Measurements from ENCODE around the gene ZNF593. TPM values are rescaled to one million over a fixed set of nuclear protein-coding genes. Genes with fewer than 3 reads are reported as not detected.

Gene ZNF593
- polyA plus RNA-seq, 1 donor (not counting 4 experiments of a cell fraction or from before 2014, with no cell fraction given) = 26.0 TPM

DNA sequence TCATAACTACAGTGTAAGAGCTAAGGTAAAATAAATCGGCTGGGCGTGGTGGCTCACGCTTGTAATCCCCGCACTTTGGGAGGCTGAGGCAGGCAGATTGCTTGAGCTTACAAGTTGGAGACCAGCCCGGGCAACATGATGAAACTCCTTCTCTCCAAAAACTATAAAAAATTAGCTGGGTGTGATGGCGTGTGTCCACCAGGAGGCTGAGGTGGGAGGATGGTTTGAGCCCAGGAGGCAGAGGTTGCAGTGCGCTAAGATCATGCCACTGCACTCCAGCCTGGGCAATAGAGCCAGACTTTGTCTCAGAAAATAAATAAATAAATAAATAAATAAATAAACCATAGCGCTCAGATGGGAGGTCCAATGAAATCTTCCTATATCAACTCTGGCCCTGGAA, 27.5 kb upstream of the ZNF593 start:
- dilution Hi-C loops (cut with MboI; ENCODE audit: extremely low pct_ligation_motif_present, low sequenced_read_pairs) = no loop called here

GRCh38 chr1:26145041-26145959, 24.4 kb upstream of the ZNF593 start:
- no peak overlapping the region for H3K4me2 ChIP-seq (ENCODE audit: control insufficient read depth, extremely low read depth, insufficient read depth, low read depth, low read length)
- H2AFZ ChIP-seq (ENCODE audit: control insufficient read depth, low read length) = no peak overlapping the region

More for the DNA sequence above, 27.5 kb upstream of the ZNF593 start:
- FAIRE-seq (no peak), DNase-seq (ENCODE audit: low read depth, low spot score) (no peak)
- no peaks in the 10 kb centered on the region for H3K9me3 ChIP-seq (ENCODE audit: control insufficient read depth, low read depth, low read length)
- H3K9me1 ChIP-seq (ENCODE audit: control insufficient read depth, extremely low read depth, insufficient read depth, low read length) = no peaks in the 10 kb centered on the region
- no peaks in the 10 kb centered on the region for H3K36me3 ChIP-seq (ENCODE audit: control insufficient read depth in 2 of 2, extremely low read depth in 1 of 2, insufficient read depth in 2 of 2, low read length in 2 of 2)
- H3K27ac ChIP-seq (ENCODE audit: control insufficient read depth, insufficient read depth, low read length) = no peak overlapping the region
- H3K27me3 ChIP-seq (ENCODE audit: control insufficient read depth, extremely low read depth, insufficient read depth, low read length) = no peaks in the 10 kb centered on the region
- peak overlapping the region; percentile 15 for H2AFZ ChIP-seq (ENCODE audit: control insufficient read depth, low read length)
- H3K4me3 ChIP-seq (ENCODE audit: control insufficient read depth in 2 of 3, extremely low read depth in 1 of 3, insufficient read depth in 2 of 3, low read depth in 1 of 3, low read length in 3 of 3) = no peak overlapping the region
- H3K4me2 ChIP-seq (ENCODE audit: control insufficient read depth, extremely low read depth, insufficient read depth, low read depth, low read length) = no peak overlapping the region
- no peak for TF ChIP-seq EZH2 (IDR thresholded peaks at IDR 0.05; ENCODE audit: low read length)
- TF ChIP-seq, protein P1, sequence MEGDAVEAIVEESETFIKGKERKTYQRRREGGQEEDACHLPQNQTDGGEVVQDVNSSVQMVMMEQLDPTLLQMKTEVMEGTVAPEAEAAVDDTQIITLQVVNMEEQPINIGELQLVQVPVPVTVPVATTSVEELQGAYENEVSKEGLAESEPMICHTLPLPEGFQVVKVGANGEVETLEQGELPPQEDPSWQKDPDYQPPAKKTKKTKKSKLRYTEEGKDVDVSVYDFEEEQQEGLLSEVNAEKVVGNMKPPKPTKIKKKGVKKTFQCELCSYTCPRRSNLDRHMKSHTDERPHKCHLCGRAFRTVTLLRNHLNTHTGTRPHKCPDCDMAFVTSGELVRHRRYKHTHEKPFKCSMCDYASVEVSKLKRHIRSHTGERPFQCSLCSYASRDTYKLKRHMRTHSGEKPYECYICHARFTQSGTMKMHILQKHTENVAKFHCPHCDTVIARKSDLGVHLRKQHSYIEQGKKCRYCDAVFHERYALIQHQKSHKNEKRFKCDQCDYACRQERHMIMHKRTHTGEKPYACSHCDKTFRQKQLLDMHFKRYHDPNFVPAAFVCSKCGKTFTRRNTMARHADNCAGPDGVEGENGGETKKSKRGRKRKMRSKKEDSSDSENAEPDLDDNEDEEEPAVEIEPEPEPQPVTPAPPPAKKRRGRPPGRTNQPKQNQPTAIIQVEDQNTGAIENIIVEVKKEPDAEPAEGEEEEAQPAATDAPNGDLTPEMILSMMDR (optimal IDR thresholded peaks at IDR 0.05 in 1 of 3, IDR thresholded peaks at IDR 0.05 in 1 of 3, conservative IDR thresholded peaks at IDR 0.05 in 1 of 3; ENCODE audit: extremely low read depth in 1 of 3, insufficient read depth in 2 of 3, low read length in 3 of 3) = no peak
- no peaks in the 10 kb centered on the region for H4K20me1 ChIP-seq (ENCODE audit: control insufficient read depth, extremely low read depth, insufficient read depth, low read length)
- H3K9ac ChIP-seq (ENCODE audit: control insufficient read depth, extremely low read depth, insufficient read depth, low read length) = no peak overlapping the region
- no peaks in the 10 kb centered on the region for H3K79me2 ChIP-seq (ENCODE audit: control insufficient read depth, insufficient read depth, low read length)
- H3K4me1 ChIP-seq (ENCODE audit: control insufficient read depth, extremely low read depth, insufficient read depth, low read length) = no peaks in the 10 kb centered on the region

More at GRCh38 chr1:26145041-26145959, 24.4 kb upstream of the ZNF593 start:
- Histone ChIP-seq H3K36me3 (ENCODE audit: control insufficient read depth in 2 of 2, extremely low read depth in 1 of 2, insufficient read depth in 2 of 2, low read length in 2 of 2) (no peaks in the 10 kb centered on the region), H3K9me1 (ENCODE audit: control insufficient read depth, extremely low read depth, insufficient read depth, low read length) (no peaks in the 10 kb centered on the region), H3K27ac (ENCODE audit: control insufficient read depth, insufficient read depth, low read length) (no peak overlapping the region), H4K20me1 (ENCODE audit: control insufficient read depth, extremely low read depth, insufficient read depth, low read length) (no peaks in the 10 kb centered on the region), H3K4me3 (ENCODE audit: control insufficient read depth in 2 of 3, extremely low read depth in 1 of 3, insufficient read depth in 2 of 3, low read depth in 1 of 3, low read length in 3 of 3) (no peak overlapping the region), H3K9ac (ENCODE audit: control insufficient read depth, extremely low read depth, insufficient read depth, low read length) (no peak overlapping the region), H3K79me2 (ENCODE audit: control insufficient read depth, insufficient read depth, low read length) (no peaks in the 10 kb centered on the region), H3K4me1 (ENCODE audit: control insufficient read depth, extremely low read depth, insufficient read depth, low read length) (no peaks in the 10 kb centered on the region), H3K27me3 (ENCODE audit: control insufficient read depth, extremely low read depth, insufficient read depth, low read length) (no peaks in the 10 kb centered on the region), H3K9me3 (ENCODE audit: control insufficient read depth, low read depth, low read length) (no peaks in the 10 kb centered on the region)
- DNase-seq (ENCODE audit: low read depth, low spot score) = peak; percentile 65
- FAIRE-seq = peak; percentile 91
- TF ChIP-seq EZH2 (IDR thresholded peaks at IDR 0.05; ENCODE audit: low read length) = no peak
- TF ChIP-seq, protein P1 (optimal IDR thresholded peaks at IDR 0.05 in 1 of 3, IDR thresholded peaks at IDR 0.05 in 1 of 3, conservative IDR thresholded peaks at IDR 0.05 in 1 of 3; ENCODE audit: extremely low read depth in 1 of 3, insufficient read depth in 2 of 3, low read length in 3 of 3) = peak; percentile 72 to 83 (median 81)
- dilution Hi-C loops (cut with MboI; ENCODE audit: extremely low pct_ligation_motif_present, low sequenced_read_pairs) = no loop called here

All from keratinocyte (primary cell).